CD4-positive, alpha-beta T cell treated with Interferon alpha-2 for 1 hour (primary cell): ENCODE measurements around the gene CTNNA1.
A peak's percentile ranks its signal among the peaks of the same experiment; 100 is the strongest.

ENCODE experiments used
- DNase-seq, 2 donors: peaks; one replicate each; pipeline ENCODE4 v3.0.0-alpha.2; 2020 to 2022

The CTNNA1 gene

DNA sequence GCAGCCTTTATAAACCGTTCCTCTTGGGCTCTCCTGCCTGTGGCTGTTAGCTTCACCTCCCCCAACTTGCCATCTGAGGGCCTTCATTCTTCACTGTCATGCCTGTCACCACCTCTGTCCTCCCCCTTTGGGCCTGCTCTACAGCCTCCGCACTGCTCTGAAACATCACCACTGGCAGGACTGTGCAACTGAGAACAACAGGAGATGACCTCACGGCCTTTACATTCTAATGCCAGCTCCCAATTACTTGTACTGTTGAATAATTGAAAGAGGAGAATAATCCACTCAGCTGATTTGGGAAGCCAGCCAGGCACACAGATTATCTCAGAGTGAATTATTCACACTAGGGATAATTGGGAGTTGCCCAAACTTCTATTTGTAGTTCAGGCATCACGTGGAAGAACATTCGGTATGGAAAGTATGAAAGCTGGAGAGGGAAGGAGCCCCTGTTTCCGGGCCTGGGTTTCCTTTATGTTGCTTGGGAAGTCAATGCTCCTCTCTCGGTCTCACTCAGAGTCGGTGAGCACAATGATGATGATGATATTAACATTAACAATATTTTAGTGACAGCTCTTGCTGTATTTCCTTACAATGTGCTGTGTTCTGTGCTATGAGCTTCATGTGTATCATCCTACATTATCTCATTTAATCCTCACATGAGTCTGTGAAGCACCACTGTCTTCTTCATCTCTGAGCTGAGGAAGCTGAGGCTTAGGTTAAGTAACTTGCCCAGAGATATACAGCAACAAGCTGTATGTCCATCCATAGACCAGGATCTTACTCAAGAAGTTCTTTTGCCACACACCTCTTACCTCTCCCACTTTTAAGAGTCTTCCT lies 221.2 kb downstream of the CTNNA1 start:
- no peak for DNase-seq

DNA sequence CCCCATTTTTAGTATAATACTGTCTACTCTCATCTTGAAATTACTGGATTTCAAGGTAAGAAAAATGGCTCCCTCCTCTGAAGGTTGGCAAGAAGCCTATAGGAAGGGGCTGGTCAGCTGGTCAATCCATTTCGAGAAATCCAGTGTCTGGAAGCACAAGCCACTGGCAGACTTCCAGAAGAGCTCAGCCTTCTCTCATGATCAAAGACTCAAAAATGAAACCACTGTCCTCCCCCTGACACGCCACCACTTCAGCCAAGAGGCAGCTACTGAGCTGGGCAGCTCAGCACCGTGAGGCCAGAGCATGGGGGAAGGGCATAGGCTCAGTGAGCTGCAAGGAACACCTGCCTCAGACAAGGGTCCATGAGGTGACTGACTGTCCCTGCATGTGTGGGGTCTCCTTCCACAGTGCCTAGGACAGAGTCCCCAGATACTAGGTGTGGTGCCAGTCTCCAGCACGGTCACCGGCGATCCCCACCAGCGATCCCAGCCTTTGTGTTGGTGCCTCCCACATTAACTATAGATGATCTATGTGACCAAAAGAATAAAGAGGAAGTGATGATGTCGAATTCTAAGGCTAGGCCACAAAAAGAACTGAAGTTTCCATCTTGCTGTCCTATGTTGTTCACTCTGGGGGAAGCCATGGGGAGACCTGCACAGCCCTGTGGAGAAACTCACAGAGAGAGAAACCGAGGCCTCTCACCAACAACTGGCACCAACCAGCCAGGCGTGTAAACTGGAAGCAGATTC lies 222.0 kb downstream of the CTNNA1 start:
- no peak for DNase-seq

DNA sequence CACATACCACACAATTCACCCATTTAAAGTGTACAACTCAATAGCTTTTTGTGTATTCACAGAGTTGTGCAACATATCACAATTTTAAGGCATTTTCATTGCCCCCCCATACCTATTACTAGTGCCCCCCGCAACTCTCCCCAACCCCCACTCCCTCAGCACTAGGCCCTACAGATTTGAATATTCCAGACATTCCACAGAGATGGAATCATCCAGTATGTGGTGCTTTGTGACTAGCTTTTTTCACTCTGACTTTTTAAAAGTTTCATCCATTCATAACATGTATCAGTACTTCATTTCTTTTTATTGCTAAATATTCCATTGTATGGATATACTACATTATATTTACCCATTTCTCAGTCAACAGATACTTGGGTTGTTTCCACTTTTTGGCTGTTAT lies 224.9 kb downstream of the CTNNA1 start:
- DNase-seq, result no peak

DNA sequence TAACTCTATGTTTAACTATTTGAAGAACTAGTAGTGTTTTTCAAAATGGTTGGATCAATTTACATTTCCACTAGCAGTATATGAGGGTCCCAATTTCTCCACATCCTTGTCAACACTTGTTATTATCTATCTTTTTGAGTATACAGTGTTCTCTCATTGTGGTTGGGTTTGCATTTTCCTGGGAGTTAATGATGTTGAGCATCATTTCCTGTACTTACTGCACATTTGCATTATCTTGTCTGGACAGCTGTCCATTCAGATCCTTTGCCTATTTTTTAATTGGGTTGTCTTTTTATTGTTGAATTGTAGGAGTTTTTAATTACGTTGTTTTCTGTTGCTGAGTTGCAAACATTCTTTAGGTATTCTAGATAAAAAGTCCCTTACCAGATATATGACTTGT lies 225.4 kb downstream of the CTNNA1 start:
- no peak for DNase-seq

DNA sequence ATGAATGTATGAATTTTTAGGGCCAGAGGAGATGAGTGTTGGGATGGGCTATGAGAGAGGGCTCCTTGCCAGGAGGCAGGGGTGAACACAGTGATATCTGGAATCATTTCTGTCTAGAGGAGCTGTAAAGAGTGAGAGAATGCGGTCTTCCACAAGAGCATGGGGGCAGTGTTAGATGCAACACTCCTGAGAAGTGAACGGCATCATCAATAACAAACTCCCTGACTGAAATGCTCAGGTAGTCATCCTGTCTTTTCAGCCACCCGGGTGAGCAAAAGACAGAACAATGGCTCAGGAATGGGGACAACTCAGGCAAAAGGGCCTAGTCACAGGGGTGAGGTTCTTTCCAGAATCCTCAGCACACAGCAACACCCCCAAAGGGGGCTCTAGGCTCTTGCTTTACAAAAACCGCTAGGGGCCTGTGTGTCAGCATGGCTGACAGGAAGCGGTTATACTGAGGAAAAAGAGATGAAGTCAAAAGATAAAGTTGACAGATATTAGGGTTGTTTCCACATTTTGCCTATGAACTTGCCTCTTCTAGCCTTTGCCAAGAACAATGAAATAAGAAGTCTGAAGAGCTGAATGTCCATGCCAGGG lies 226.6 kb downstream of the CTNNA1 start:
- peak in 1 of 2 donors; percentile 28 for DNase-seq

DNA sequence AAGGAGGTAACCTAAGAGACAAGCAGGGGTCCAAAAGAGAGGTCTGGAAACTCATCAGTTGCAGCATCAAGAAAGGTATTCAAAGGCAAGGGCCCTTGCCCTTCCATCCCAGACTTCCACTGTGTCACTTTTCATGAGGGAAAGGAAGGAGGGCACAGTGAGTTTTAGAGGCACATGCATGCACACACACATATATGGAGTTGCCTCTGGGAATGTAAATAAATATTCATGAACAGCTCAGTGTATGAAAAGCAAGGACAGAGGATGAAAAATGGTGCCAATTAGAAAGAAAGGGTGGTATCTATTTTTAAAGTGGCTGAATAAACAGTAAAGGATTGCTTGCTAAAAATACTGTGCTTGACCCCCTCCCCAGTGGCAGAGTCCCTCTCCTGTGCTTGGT lies 227.2 kb downstream of the CTNNA1 start:
- no peak for DNase-seq

DNA sequence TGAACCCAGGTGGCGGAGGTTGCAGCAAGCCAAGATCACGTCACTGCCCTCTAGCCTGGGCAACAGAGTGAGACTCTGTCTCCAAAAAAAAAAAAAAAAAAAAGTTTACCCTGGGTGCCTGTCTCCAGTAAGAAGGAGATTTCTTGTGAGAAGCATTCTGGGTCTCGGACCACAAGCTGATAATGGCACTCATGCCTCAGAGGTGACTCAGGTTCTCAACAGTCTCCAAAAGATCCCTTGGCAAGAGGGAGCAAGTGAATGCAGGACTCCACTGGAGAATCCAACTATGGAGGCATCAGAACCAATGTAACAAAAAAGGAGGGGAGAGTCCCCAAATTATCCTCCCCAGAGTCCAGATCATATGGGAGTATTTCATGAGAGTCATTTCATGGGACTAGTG lies 227.9 kb downstream of the CTNNA1 start:
- no peak for DNase-seq

DNA sequence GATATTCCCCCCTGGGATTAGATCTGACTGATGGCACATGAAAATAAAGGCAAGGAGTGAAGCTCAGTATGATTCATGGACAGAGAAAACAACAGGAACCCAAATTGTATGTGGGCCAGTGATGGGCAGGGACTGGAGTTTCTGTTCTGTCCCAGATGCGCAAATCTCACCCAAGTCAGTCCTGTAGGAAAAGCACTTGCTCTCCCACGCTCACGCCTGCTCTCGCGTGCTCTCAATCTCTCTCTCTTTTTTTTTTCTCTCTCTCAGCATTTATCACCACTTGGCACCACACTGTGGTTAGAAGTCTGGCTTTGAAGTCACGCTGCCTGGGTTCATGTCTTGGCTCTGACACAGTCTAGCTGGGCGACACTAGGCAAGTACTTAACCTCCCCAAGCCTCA lies 228.4 kb downstream of the CTNNA1 start:
- peak in 1 of 2 donors; percentile 33 for DNase-seq

DNA sequence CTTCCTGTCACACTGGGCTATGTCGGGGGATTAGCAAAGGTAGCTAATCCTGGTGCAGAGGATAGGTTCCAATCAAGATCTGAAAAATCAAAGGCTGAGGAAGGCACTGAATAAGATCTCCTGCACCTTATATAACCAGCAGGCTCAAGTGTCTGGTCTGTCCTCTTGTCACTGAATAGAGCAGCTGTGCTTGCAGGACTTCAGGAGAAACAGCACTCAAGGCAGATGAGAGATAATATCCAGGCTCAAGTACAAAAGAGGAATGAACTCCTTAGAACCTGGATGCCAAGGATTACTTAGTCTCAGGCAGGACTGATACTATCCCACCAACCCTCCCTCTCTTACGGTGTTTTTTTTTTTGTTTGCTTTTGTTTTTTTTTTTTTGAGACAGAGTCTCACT lies 230.8 kb downstream of the CTNNA1 start:
- no peak for DNase-seq
